ENCODE results near the gene NUP210.

The NUP210 gene

DNA sequence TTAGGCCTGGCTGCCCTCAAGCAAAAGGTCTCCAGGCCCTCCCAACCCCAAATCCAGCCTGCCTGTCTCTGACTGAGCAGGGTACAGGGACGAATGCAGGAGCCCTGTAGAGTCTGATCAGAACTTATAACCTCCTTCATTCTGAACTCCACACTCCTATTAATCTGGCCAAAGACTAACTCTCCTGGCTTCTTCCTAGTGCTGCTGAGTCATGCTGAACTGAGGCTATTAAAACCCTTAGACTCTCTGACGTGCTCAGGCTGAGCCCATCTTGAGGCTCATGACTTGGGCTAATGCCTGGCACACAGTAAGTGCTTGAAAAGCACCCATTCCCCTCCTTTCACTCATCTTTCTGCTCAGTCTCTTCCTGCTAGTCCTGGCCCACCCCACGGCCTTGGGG lies 81.9 kb downstream of the NUP210 start:
- Histone ChIP-seq H2BK15ac (ENCODE audit: low read length) (no peak overlapping the region), H4K91ac (ENCODE audit: low read depth, low read length, poor library complexity) (no peak overlapping the region), H3K14ac (ENCODE audit: low read length) (no peak overlapping the region), H3K23ac (ENCODE audit: low read depth, low read length, poor library complexity) (no peak overlapping the region), H2AFZ (ENCODE audit: low read length) (no peak overlapping the region), H3K36me3 (replicated peaks in 1 of 2; ENCODE audit: control insufficient read depth in 2 of 2, insufficient read depth in 2 of 2, low read length in 2 of 2) (peaks cover 47 to 99% of the 10 kb centered on the region in 2 donors), H3K27me3 (ENCODE audit: control insufficient read depth in 3 of 3, insufficient read depth in 3 of 3, low read depth in 1 of 3, low read length in 3 of 3) (no peaks in the 10 kb centered on the region), H3K27ac (replicated peaks; ENCODE audit: low read length) (no peak overlapping the region), H3K79me1 (ENCODE audit: low read depth, low read length) (no peaks in the 10 kb centered on the region), H3K4me2 (ENCODE audit: insufficient read depth, low read length, poor library complexity, severe bottlenecking) (no peak overlapping the region), H3K4ac (ENCODE audit: low read length) (no peak overlapping the region), H2BK120ac (ENCODE audit: low read depth, low read length) (no peak overlapping the region), H3K4me3 (ENCODE audit: low read length in 2 of 2) (no peak overlapping the region), H3K9ac (ENCODE audit: low read depth, low read length, poor library complexity) (peak overlapping the region; percentile 33), H2BK12ac (ENCODE audit: low read length) (no peak overlapping the region), H3K18ac (ENCODE audit: low read length) (no peak overlapping the region), H2BK5ac (ENCODE audit: low read length) (no peak overlapping the region), H2AK5ac (ENCODE audit: low read depth, low read length) (no peak overlapping the region), H3K9me3 (replicated peaks in 1 of 2; ENCODE audit: control insufficient read depth in 2 of 2, insufficient read depth in 1 of 2, low read depth in 1 of 2, low read length in 2 of 2) (peaks cover 0 to 8% of the 10 kb centered on the region in 2 donors), H4K8ac (ENCODE audit: low read depth, low read length) (no peak overlapping the region), H3K4me1 (ENCODE audit: control insufficient read depth in 2 of 2, insufficient read depth in 1 of 2, low read depth in 1 of 2, low read length in 2 of 2) (no peaks in the 10 kb centered on the region)
- whole genome bisulfite sequencing, 2 donors (ENCODE audit: extremely low coverage in 2 of 2, insufficient read length in 2 of 2, insufficient replicate concordance in 1 of 2): no CpG with 5 or more reads among the region's 3 CpGs
- DNase-seq (ENCODE audit: low spot score): no peak

DNA sequence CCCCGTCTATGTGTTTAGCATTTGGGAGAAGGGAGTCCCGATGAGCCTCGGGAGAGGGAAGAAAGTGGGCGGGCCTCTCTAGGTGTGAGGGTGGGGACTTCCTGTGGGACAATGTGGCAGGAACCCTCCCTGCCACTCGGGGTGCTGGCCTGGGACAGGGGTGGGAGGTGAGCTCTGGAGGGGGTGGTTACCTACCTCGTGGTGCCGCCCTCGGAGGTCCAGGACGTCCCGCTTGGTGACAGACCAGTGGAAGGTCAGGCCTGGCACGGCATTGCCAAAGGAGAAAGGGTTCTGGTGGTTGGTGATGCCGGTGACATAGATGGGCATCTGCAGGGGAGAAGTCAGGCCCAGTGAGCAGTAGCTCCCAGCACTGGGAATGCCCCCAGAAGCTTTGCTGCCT lies 83.5 kb downstream of the NUP210 start:
- no CpG with 5 or more reads among the region's 12 CpGs for WGBS, 2 donors (ENCODE audit: extremely low coverage in 2 of 2, insufficient read length in 2 of 2, insufficient replicate concordance in 1 of 2)
- Histone ChIP-seq H3K4me3 (ENCODE audit: low read length in 2 of 2) (no peak overlapping the region), H3K79me1 (ENCODE audit: low read depth, low read length) (no peaks in the 10 kb centered on the region)

DNA sequence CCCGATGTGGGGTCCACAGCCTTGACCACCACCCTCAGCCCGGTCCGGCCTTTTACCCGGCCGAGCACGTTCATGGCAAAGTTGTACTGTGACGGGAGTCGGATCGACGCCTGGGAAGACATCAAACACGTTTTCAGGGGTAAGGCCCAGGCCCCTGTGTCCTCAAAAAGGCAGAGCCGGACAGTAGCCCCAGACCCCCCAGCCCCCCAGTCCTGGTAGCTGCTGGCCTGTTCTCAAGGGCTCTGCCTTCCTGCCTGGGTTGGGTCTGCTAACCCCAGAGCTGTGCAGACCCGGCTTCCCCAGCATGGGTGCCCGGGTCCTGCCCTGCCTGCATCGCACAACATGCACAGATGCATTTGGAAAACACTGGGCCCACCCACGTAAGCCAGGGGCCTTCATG lies 84.6 kb downstream of the NUP210 start:
- H3K14ac ChIP-seq (ENCODE audit: low read length): no peak overlapping the region
- H2BK12ac ChIP-seq (ENCODE audit: low read length): no peak overlapping the region
- no peak overlapping the region for H2BK5ac ChIP-seq (ENCODE audit: low read length)
- no peak overlapping the region for H4K8ac ChIP-seq (ENCODE audit: low read depth, low read length)
- peak overlapping the region; percentile 30 for H3K9ac ChIP-seq (ENCODE audit: low read depth, low read length, poor library complexity)
- no peaks in the 10 kb centered on the region for H3K4me1 ChIP-seq (ENCODE audit: control insufficient read depth in 2 of 2, insufficient read depth in 1 of 2, low read depth in 1 of 2, low read length in 2 of 2)
- no peak overlapping the region for H2BK15ac ChIP-seq (ENCODE audit: low read length)
- no CpG with 5 or more reads among the region's 16 CpGs for WGBS, 2 donors (ENCODE audit: extremely low coverage in 2 of 2, insufficient read length in 2 of 2, insufficient replicate concordance in 1 of 2)
- no peak overlapping the region for H2AK5ac ChIP-seq (ENCODE audit: low read depth, low read length)
- no peak for DNase-seq (ENCODE audit: low spot score)
- no peak overlapping the region for H3K4me3 ChIP-seq (ENCODE audit: low read length in 2 of 2)
- no peak overlapping the region for H3K4me2 ChIP-seq (ENCODE audit: insufficient read depth, low read length, poor library complexity, severe bottlenecking)
- no peak overlapping the region for H2AFZ ChIP-seq (ENCODE audit: low read length)
- H3K18ac ChIP-seq (ENCODE audit: low read length): no peak overlapping the region
- no peak overlapping the region for H3K27ac ChIP-seq (replicated peaks; ENCODE audit: low read length)
- H3K9me3 ChIP-seq (replicated peaks in 1 of 2; ENCODE audit: control insufficient read depth in 2 of 2, insufficient read depth in 1 of 2, low read depth in 1 of 2, low read length in 2 of 2): no peaks in the 10 kb centered on the region
- peak overlapping the region; percentile 86 for H3K23ac ChIP-seq (ENCODE audit: low read depth, low read length, poor library complexity)
- H3K4ac ChIP-seq (ENCODE audit: low read length): no peak overlapping the region
- no peaks in the 10 kb centered on the region for H3K79me1 ChIP-seq (ENCODE audit: low read depth, low read length)
- no peak overlapping the region for H2BK120ac ChIP-seq (ENCODE audit: low read depth, low read length)
- H3K36me3 ChIP-seq (replicated peaks in 1 of 2; ENCODE audit: control insufficient read depth in 2 of 2, insufficient read depth in 2 of 2, low read length in 2 of 2): peaks cover 39 to 100% of the 10 kb centered on the region in 2 donors
- H4K91ac ChIP-seq (ENCODE audit: low read depth, low read length, poor library complexity): no peak overlapping the region
- no peaks in the 10 kb centered on the region for H3K27me3 ChIP-seq (ENCODE audit: control insufficient read depth in 3 of 3, insufficient read depth in 3 of 3, low read depth in 1 of 3, low read length in 3 of 3)

More for the DNA sequence above, 83.5 kb downstream of the NUP210 start:
- Histone ChIP-seq H3K4ac (ENCODE audit: low read length) (no peak overlapping the region), H3K9me3 (replicated peaks in 1 of 2; ENCODE audit: control insufficient read depth in 2 of 2, insufficient read depth in 1 of 2, low read depth in 1 of 2, low read length in 2 of 2) (no peaks in the 10 kb centered on the region), H3K27ac (replicated peaks; ENCODE audit: low read length) (no peak overlapping the region), H3K14ac (ENCODE audit: low read length) (no peak overlapping the region), H2AFZ (ENCODE audit: low read length) (no peak overlapping the region), H2BK15ac (ENCODE audit: low read length) (no peak overlapping the region), H4K8ac (ENCODE audit: low read depth, low read length) (no peak overlapping the region), H2BK5ac (ENCODE audit: low read length) (no peak overlapping the region), H3K4me2 (ENCODE audit: insufficient read depth, low read length, poor library complexity, severe bottlenecking) (no peak overlapping the region), H2BK120ac (ENCODE audit: low read depth, low read length) (no peak overlapping the region), H4K91ac (ENCODE audit: low read depth, low read length, poor library complexity) (no peak overlapping the region), H3K27me3 (ENCODE audit: control insufficient read depth in 3 of 3, insufficient read depth in 3 of 3, low read depth in 1 of 3, low read length in 3 of 3) (no peaks in the 10 kb centered on the region), H3K4me1 (ENCODE audit: control insufficient read depth in 2 of 2, insufficient read depth in 1 of 2, low read depth in 1 of 2, low read length in 2 of 2) (no peaks in the 10 kb centered on the region), H3K18ac (ENCODE audit: low read length) (no peak overlapping the region), H2BK12ac (ENCODE audit: low read length) (no peak overlapping the region), H2AK5ac (ENCODE audit: low read depth, low read length) (no peak overlapping the region), H3K9ac (ENCODE audit: low read depth, low read length, poor library complexity) (no peak overlapping the region), H3K36me3 (replicated peaks in 1 of 2; ENCODE audit: control insufficient read depth in 2 of 2, insufficient read depth in 2 of 2, low read length in 2 of 2) (peaks cover 45 to 100% of the 10 kb centered on the region in 2 donors), H3K23ac (ENCODE audit: low read depth, low read length, poor library complexity) (no peak overlapping the region)
- DNase-seq (ENCODE audit: low spot score): no peak

GRCh38 chr3:13335059-13335458 lies 85.1 kb downstream of the NUP210 start:
- Histone ChIP-seq H2BK120ac (ENCODE audit: low read depth, low read length) (no peak overlapping the region), H3K4me1 (ENCODE audit: control insufficient read depth in 2 of 2, insufficient read depth in 1 of 2, low read depth in 1 of 2, low read length in 2 of 2) (no peaks in the 10 kb centered on the region), H2BK5ac (ENCODE audit: low read length) (no peak overlapping the region), H4K8ac (ENCODE audit: low read depth, low read length) (no peak overlapping the region), H3K14ac (ENCODE audit: low read length) (no peak overlapping the region), H2BK12ac (ENCODE audit: low read length) (no peak overlapping the region), H4K91ac (ENCODE audit: low read depth, low read length, poor library complexity) (no peak overlapping the region), H3K18ac (ENCODE audit: low read length) (peak overlapping the region; percentile 40), H3K79me1 (ENCODE audit: low read depth, low read length) (no peaks in the 10 kb centered on the region), H3K9ac (ENCODE audit: low read depth, low read length, poor library complexity) (peak overlapping the region; percentile 30), H3K4ac (ENCODE audit: low read length) (no peak overlapping the region), H3K27me3 (ENCODE audit: control insufficient read depth in 3 of 3, insufficient read depth in 3 of 3, low read depth in 1 of 3, low read length in 3 of 3) (no peaks in the 10 kb centered on the region), H3K4me2 (ENCODE audit: insufficient read depth, low read length, poor library complexity, severe bottlenecking) (no peak overlapping the region), H3K4me3 (ENCODE audit: low read length in 2 of 2) (no peak overlapping the region), H3K23ac (ENCODE audit: low read depth, low read length, poor library complexity) (peak overlapping the region; percentile 86), H3K27ac (replicated peaks; ENCODE audit: low read length) (no peak overlapping the region), H2AK5ac (ENCODE audit: low read depth, low read length) (no peak overlapping the region), H3K36me3 (replicated peaks in 1 of 2; ENCODE audit: control insufficient read depth in 2 of 2, insufficient read depth in 2 of 2, low read length in 2 of 2) (peaks cover 42 to 100% of the 10 kb centered on the region in 2 donors), H2AFZ (ENCODE audit: low read length) (no peak overlapping the region), H2BK15ac (ENCODE audit: low read length) (no peak overlapping the region), H3K9me3 (replicated peaks in 1 of 2; ENCODE audit: control insufficient read depth in 2 of 2, insufficient read depth in 1 of 2, low read depth in 1 of 2, low read length in 2 of 2) (no peaks in the 10 kb centered on the region)
- DNase-seq (ENCODE audit: low spot score): no peak
- WGBS, 2 donors (ENCODE audit: extremely low coverage in 2 of 2, insufficient read length in 2 of 2, insufficient replicate concordance in 1 of 2): no CpG with 5 or more reads among the region's 6 CpGs
